GM12801 (cell line): ENCODE data around the gene STK31.

Experiments
- CTCF ChIP-seq: IDR thresholded peaks from one replicate; pipeline ENCODE4 v1.5.1; 2011; ENCODE audit warnings: control low read depth; ENCODE audit not compliant: insufficient read length; ENCODE audit errors: extremely low read depth

STK31 gene

DNA sequence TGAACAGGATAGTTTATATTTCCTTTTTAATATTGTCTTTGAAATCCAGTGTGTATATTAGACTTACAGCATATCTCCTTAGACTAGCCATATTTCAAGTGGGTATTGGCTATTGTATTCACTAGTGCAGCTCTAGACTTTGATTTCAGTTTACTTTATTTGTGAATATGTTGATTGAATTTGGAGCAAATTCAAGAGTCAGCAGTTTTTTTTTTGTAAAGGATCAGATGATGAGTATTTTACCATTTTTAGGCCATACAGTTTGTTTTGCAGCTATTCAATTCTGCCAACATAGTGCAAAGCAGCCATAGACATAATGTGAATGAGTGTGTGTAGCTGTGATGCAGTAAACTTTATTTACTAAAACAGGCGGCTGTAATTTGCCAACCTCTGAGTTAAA, 4.6 kb downstream of the STK31 start:
- no peak for TF ChIP-seq CTCF

DNA sequence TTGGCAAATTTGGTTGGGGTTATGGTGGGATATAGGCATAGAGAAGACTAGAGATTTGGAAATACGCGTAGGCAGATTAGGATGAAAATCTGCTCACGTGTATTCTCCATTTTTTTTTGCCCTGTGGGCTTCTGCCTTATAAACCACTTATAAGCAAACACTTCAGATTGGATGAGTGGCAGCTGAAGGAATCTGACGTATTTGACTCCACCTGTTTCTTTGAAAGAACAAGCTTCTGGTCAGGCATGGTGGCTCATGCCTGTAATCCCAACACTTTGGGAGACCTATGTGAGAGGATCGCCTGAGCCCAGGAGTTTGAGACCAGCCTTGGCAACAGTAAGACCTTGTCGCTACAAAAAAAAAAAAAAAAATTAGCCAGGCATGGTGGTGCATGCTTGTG, 5.1 kb downstream of the STK31 start:
- no peak for TF ChIP-seq CTCF

- TF ChIP-seq CTCF, result no peak
Observed at GRCh38 chr7:23717788-23718187, 7.8 kb downstream of the STK31 start.

DNA sequence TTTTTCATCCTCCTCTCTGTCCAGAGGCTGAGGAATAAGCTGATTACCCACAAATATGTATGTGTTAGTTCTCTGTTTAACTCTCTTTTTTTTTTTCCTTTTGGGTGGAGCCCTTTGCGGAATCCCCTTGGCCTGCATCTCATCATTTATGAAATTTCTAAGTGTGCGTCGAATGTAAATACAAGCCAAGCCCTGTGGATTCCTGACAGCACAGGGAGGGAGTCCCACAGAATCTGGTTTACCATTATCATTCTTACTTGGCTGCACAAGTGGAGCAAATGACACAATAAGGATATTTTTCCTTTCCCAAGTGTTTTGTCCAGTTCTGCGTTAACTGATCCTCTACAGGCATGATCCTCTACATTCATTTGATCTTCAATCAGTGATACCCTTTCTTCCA, 11.4 kb downstream of the STK31 start:
- TF ChIP-seq CTCF, result no peak

DNA sequence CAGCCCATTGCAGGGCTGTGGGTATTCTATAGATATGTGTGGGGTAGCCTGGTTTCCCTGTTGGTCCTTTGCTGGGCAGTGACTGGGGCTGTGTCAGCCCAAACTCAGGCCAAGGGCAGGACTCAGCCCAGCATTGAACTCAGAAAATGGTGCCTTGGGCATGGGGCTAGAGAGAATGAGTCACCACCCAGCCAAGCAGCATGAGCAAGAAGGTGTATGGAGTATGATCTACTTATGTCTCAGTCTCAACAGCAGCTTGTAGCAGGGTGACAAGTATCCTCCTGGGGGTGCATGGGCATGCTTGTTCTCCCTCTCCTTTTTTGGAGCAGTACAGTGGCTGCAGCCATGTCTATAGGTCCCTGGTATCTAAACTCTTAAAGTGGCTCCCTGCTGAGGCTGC, 32.0 kb downstream of the STK31 start:
- TF ChIP-seq CTCF, result no peak

DNA sequence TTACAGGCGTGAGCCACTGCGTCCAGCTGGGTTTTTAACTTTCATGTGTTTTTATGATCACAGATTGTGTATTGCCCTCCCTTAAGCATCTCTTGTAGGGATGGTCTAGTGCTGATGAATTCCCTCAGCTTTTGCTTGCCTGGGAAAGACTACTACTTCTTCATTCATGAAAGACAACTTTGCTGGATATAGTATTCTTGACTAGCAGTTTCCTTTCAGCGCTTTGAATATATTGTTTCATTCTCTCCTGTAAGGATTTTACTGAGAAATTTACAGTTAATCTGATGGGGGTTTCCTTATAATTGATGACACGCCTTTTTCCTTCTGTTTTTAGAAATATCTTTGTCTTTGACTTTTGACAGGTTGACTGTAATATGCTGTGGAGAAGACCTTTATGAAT, 33.2 kb downstream of the STK31 start:
- no peak for TF ChIP-seq CTCF

GRCh38 chr7:23746629-23747028, 36.6 kb downstream of the STK31 start:
- TF ChIP-seq CTCF, result no peak

DNA sequence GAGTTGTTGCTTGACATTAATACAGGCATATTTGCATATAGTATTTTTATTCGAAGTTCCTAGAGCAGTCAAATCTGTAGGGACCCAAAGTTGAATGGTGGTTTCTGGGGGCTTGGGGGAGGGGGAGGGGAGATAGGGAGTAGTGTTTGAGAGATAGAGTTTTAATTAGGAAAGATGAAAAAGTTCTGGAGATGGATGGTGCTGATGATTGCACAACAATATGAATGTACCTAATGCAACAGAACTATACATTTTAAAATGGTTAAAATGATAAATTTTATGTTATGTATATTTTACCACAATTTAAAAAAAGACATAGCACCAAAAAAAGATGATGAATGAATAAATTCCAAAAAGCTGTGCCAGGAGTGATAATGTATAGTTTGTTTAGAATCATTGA, 41.8 kb downstream of the STK31 start:
- TF ChIP-seq CTCF, result no peak
